Skeletal muscle satellite cell (primary cell): ENCODE data around the gene BAZ2B. TPM values are rescaled to one million over a fixed set of nuclear protein-coding genes. Genes with fewer than 3 reads are reported as not detected.

Experiments used
- H3K27me3 ChIP-seq: 2 replicates; pipeline ENCODE4 v1.7.0; 2013; ENCODE audit warnings: low read length; ENCODE audit not compliant: control insufficient read depth, insufficient read depth
- H3K36me3 ChIP-seq: 2 replicates; pipeline ENCODE4 v1.7.0; 2013; ENCODE audit warnings: mild to moderate bottlenecking, control low read depth, low read length; ENCODE audit not compliant: insufficient read depth
- H3K4me1 ChIP-seq: 2 replicates; pipeline ENCODE4 v1.7.0; 2013; ENCODE audit warnings: low read length; ENCODE audit not compliant: control insufficient read depth, insufficient read depth
- H3K4me2 ChIP-seq: 2 replicates; pipeline ENCODE4 v1.7.0; 2013; ENCODE audit warnings: mild to moderate bottlenecking, low read length
- H3K4me3 ChIP-seq: 2 replicates; pipeline ENCODE4 v1.7.0; 2013; ENCODE audit warnings: low read length
- H3K9ac ChIP-seq: 2 replicates; pipeline ENCODE4 v1.7.0; 2013; ENCODE audit warnings: mild to moderate bottlenecking, low read depth, low read length, moderate library complexity
- H3K9me3 ChIP-seq: replicated peaks from 2 replicates; pipeline ENCODE4 v1.7.0; 2013; ENCODE audit warnings: mild to moderate bottlenecking, control low read depth, low read length
- total RNA-seq: library from RNA; depleted of rRNA; stranded (reverse); fragments of >200 nt; gene quantifications from 2 replicates; pipeline ENCODE4 v1.2.3, GENCODE V29; 2012; rRNA removed

BAZ2B gene
- 15.9 and 19.8 TPM in 2 replicates for total RNA-seq

GRCh38 chr2:159616286-159616701, at the start of gene BAZ2B:
TSS of gene BAZ2B (minus strand) at chr2:159616548. CDS start at chr2:159478719, 137,829 bp downstream.
- no peaks in the 10 kb centered on the region for H3K36me3 ChIP-seq
- H3K4me3 ChIP-seq = peak within 1 kb of the TSS; percentile 90
- H3K9ac ChIP-seq = peak within 1 kb of the TSS; percentile 93
- no peaks in the 10 kb centered on the region for H3K27me3 ChIP-seq
- peak within 1 kb of the TSS; percentile 85 for H3K4me2 ChIP-seq
- no peaks in the 10 kb centered on the region for H3K9me3 ChIP-seq
- H3K4me1 ChIP-seq = peaks cover 31% of the 10 kb centered on the region

DNA sequence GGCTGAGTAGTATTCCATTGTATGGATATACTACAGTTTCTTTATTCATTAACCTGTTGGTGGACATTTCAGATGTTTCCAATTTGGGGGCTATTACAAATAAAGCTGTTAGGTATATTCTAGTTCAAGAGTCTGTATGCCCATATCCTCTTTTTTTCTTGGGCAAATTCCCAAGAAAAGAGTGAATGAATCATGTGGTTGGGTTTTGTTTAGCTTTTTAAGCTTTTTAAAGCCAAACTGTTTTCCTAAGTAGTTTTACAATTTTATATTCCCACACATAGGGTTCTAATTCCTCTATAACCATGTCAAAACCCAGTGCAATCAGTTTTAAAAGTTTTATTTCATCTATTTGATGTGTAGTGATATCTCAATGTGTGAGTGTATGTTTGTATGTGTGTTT, 44.9 kb upstream of the BAZ2B start:
- no peaks in the 10 kb centered on the region for H3K36me3 ChIP-seq
- no peak overlapping the region for H3K4me2 ChIP-seq
- no peak overlapping the region for H3K4me3 ChIP-seq
- no peak overlapping the region for H3K9ac ChIP-seq
- no peaks in the 10 kb centered on the region for H3K4me1 ChIP-seq
- H3K27me3 ChIP-seq = no peaks in the 10 kb centered on the region
- H3K9me3 ChIP-seq = no peaks in the 10 kb centered on the region

DNA sequence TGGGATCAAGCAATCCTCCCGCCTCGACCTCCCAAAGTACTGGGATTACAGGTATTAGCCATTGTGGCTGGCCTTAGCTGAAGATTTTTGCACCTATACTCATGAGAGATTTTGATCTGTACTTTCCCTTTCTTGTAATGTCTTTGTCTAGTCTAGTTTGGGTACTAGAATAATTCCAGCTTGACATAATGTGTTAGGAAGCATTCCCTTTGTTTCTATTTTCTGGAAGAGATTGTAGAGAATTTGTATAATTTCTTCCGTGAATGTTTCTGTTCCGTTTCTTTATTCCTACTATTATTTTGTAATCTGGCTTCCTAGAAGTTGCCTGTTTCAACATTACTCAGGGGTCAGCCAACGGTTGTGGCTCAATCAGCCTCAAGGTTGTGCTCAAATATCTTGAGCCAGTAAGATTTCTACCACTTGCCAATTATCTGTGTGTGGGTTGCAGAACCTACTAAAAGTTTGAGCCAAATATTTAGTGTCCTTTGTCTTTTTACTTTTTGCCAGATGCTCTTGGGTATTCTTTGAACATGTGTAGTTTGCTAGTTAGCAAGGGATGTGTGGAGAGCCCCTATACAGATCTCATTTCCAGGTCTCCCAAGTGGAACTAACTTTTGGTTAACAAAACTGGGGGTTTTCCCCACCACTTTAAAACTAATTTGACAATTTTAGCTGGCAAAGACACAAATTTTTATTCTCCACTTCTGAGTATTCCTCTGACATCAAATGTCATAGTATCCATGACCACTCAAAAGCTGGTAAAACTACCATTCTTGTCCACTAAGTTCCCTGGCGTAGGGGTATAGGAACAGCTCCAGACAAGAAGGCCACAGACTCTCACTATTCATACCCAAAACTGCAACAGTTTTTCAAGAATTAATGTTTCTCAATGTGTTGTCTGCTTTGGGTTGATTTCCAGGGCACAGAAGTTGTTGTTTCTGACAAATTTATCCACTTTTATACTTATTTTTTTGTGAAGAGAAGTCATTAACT, 42.8 kb upstream of the BAZ2B start:
- Histone ChIP-seq H3K27me3 (no peaks in the 10 kb centered on the region), H3K4me2 (no peak overlapping the region), H3K4me3 (no peak overlapping the region), H3K9ac (no peak overlapping the region), H3K36me3 (no peaks in the 10 kb centered on the region), H3K9me3 (no peaks in the 10 kb centered on the region), H3K4me1 (no peaks in the 10 kb centered on the region)

GRCh38 chr2:159653962-159654361, 37.6 kb upstream of the BAZ2B start:
- H3K36me3 ChIP-seq = no peaks in the 10 kb centered on the region
- H3K4me3 ChIP-seq = no peak overlapping the region
- H3K9ac ChIP-seq = no peak overlapping the region
- no peaks in the 10 kb centered on the region for H3K9me3 ChIP-seq
- H3K4me1 ChIP-seq = no peaks in the 10 kb centered on the region
- no peaks in the 10 kb centered on the region for H3K27me3 ChIP-seq
- H3K4me2 ChIP-seq = no peak overlapping the region

- no peaks in the 10 kb centered on the region for H3K27me3 ChIP-seq
- no peaks in the 10 kb centered on the region for H3K9me3 ChIP-seq
- H3K4me3 ChIP-seq = no peak overlapping the region
- H3K9ac ChIP-seq = no peak overlapping the region
- no peak overlapping the region for H3K4me2 ChIP-seq
- H3K4me1 ChIP-seq = no peaks in the 10 kb centered on the region
- no peaks in the 10 kb centered on the region for H3K36me3 ChIP-seq
Measured at GRCh38 chr2:159651884-159652283, 35.5 kb upstream of the BAZ2B start.

GRCh38 chr2:159650574-159650973, 34.2 kb upstream of the BAZ2B start:
- no peaks in the 10 kb centered on the region for H3K9me3 ChIP-seq
- H3K4me2 ChIP-seq = no peak overlapping the region
- no peak overlapping the region for H3K9ac ChIP-seq
- no peaks in the 10 kb centered on the region for H3K4me1 ChIP-seq
- H3K4me3 ChIP-seq = no peak overlapping the region
- H3K36me3 ChIP-seq = no peaks in the 10 kb centered on the region
- H3K27me3 ChIP-seq = no peaks in the 10 kb centered on the region

DNA sequence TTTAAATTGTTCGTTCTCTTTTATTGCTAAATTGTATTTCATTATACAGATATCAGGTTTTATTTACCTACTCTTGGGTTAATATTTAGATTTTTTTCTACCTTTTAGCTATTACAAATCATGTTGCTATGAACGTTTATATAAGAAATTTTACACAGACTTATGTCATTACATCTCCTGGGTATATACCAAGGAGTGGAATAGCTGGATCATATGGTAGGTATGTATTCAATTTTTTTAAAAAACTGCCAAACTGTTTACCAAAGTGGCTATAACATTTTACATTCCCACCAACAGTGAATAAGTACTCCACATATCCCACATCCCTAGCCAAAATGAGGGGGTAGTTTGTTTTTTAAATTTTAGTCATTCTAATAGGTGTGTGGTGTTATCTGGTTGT, 32.3 kb upstream of the BAZ2B start:
- Histone ChIP-seq H3K36me3 (no peaks in the 10 kb centered on the region), H3K9me3 (no peaks in the 10 kb centered on the region), H3K4me2 (no peak overlapping the region), H3K9ac (no peak overlapping the region), H3K4me3 (no peak overlapping the region), H3K4me1 (no peaks in the 10 kb centered on the region), H3K27me3 (no peaks in the 10 kb centered on the region)

GRCh38 chr2:159647667-159648066, 31.3 kb upstream of the BAZ2B start:
- no peaks in the 10 kb centered on the region for H3K36me3 ChIP-seq
- no peaks in the 10 kb centered on the region for H3K9me3 ChIP-seq
- H3K4me3 ChIP-seq = no peak overlapping the region
- no peak overlapping the region for H3K9ac ChIP-seq
- no peaks in the 10 kb centered on the region for H3K27me3 ChIP-seq
- no peaks in the 10 kb centered on the region for H3K4me1 ChIP-seq
- H3K4me2 ChIP-seq = no peak overlapping the region

DNA sequence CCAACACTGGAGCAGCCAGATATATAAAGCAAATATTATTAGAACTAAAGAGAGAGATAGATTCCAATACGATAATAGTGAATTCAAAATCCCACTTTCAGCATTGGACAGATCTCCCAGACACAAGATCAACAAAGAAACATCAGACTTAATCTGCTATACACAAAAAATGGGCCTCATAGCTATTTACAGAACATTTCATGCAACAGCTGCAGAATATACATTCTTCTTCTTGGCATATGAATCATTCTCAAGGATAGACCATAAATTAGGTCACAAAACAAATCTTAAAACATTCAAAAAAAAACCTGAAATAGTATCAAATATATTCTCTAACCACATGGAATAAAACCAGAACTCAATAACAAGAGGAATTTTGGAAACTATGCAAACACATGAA, 23.8 kb upstream of the BAZ2B start:
- Histone ChIP-seq H3K4me2 (no peak overlapping the region), H3K36me3 (no peaks in the 10 kb centered on the region), H3K9me3 (no peaks in the 10 kb centered on the region), H3K9ac (no peak overlapping the region), H3K27me3 (no peaks in the 10 kb centered on the region), H3K4me3 (no peak overlapping the region), H3K4me1 (peaks cover 10% of the 10 kb centered on the region)

GRCh38 chr2:159639712-159640111, 23.4 kb upstream of the BAZ2B start:
- H3K4me1 ChIP-seq = peaks cover 10% of the 10 kb centered on the region
- H3K27me3 ChIP-seq = no peaks in the 10 kb centered on the region
- no peak overlapping the region for H3K4me2 ChIP-seq
- no peaks in the 10 kb centered on the region for H3K36me3 ChIP-seq
- no peak overlapping the region for H3K9ac ChIP-seq
- no peaks in the 10 kb centered on the region for H3K9me3 ChIP-seq
- H3K4me3 ChIP-seq = no peak overlapping the region

GRCh38 chr2:159639071-159639470, 22.7 kb upstream of the BAZ2B start:
- Histone ChIP-seq H3K4me1 (peaks cover 10% of the 10 kb centered on the region), H3K9me3 (no peaks in the 10 kb centered on the region), H3K36me3 (no peaks in the 10 kb centered on the region), H3K4me3 (no peak overlapping the region), H3K4me2 (no peak overlapping the region), H3K27me3 (no peaks in the 10 kb centered on the region), H3K9ac (no peak overlapping the region)
